IMR-90 (cell line): ENCODE measurements around the gene PGPEP1. TPM values are rescaled to one million over a fixed set of nuclear protein-coding genes. Genes with fewer than 3 reads are reported as not detected.

Experiments used
- ATAC-seq: fragments of 200-7000 bp; cut with Tn5 transposase; 2 replicates; pipeline ENCODE4 v1.9.1; 2020; ENCODE audit warnings: low read depth, mild to moderate bottlenecking, moderate library complexity
- BruUV-seq: library from RNA; stranded (reverse); fragments of 400-500 nt; replicated peaks from 2 replicates; lab custom pipeline; 2021; lab: Mats Ljungman, UMichigan
- CTCF ChIA-PET: fragments of 300-600 bp; formaldehyde crosslinking; extraction: SDS; loops from one replicate; lab custom pipeline; 2021; ENCODE audit warnings: antibody characterized with exemption; lab: Yijun Ruan, JAX
- POLR2A ChIA-PET: fragments of 300-600 bp; sonication (Branson Sonifier 250); formaldehyde crosslinking; loops from one replicate; lab custom pipeline; 2022; ENCODE audit warnings: antibody characterized with exemption; ENCODE audit not compliant: unreplicated experiment; lab: Charles Lee
- DNase-seq: peaks from one replicate; pipeline ENCODE4 v3.0.0; 2013
- H2AFZ ChIP-seq: replicated peaks from 2 replicates; pipeline ENCODE3; 2013; ENCODE audit warnings: low read length, mild to moderate bottlenecking; ENCODE audit not compliant: poor library complexity
- H2AK5ac ChIP-seq: 2 replicates; pipeline ENCODE4 v1.6.1; 2013; ENCODE audit warnings: low read depth, low read length, inconsistent platforms
- H2AK9ac ChIP-seq: replicated peaks from 2 replicates; pipeline ENCODE3; 2013; ENCODE audit warnings: mild to moderate bottlenecking, low read depth, low read length, moderate library complexity; ENCODE audit not compliant: poor library complexity
- H2BK120ac ChIP-seq: 2 replicates; pipeline ENCODE4 v1.6.1; 2013; ENCODE audit warnings: low read depth, low read length, inconsistent platforms
- H2BK15ac ChIP-seq: 3 replicates; pipeline ENCODE4 v1.6.1; 2013; ENCODE audit warnings: low read depth, low read length, inconsistent platforms
- H2BK20ac ChIP-seq: 2 replicates; pipeline ENCODE4 v1.6.1; 2013; ENCODE audit warnings: low read depth, mild to moderate bottlenecking, inconsistent platforms, low read length, moderate library complexity
- H2BK5ac ChIP-seq: 2 replicates; pipeline ENCODE4 v1.6.1; 2013; ENCODE audit warnings: mild to moderate bottlenecking, low read depth, low read length, inconsistent platforms; ENCODE audit not compliant: poor library complexity, severe bottlenecking
- H3K14ac ChIP-seq: replicated peaks from 2 replicates; pipeline ENCODE4 v1.6.1; 2013; ENCODE audit warnings: low read depth, low read length, inconsistent platforms
- H3K18ac ChIP-seq: 2 replicates; pipeline ENCODE4 v1.6.1; 2013; ENCODE audit warnings: low read depth, low read length, control low read depth
- H3K23ac ChIP-seq: 2 replicates; pipeline ENCODE4 v1.6.1; 2013; ENCODE audit warnings: low read depth, low read length, inconsistent platforms
- H3K27ac ChIP-seq: 2 replicates; pipeline ENCODE4 v1.5.1; 2013; ENCODE audit warnings: mild to moderate bottlenecking, control low read depth, low read length; ENCODE audit not compliant: insufficient read depth
- H3K27me3 ChIP-seq: 2 replicates; pipeline ENCODE4 v1.6.1; 2013; ENCODE audit warnings: low read length; ENCODE audit not compliant: control insufficient read depth, insufficient read depth
- H3K36me3 ChIP-seq: 2 replicates; pipeline ENCODE4 v1.6.1; 2013; ENCODE audit warnings: low read length, mixed read lengths; ENCODE audit not compliant: control insufficient read depth, insufficient read depth
- H3K4ac ChIP-seq: 2 replicates; pipeline ENCODE4 v1.6.1; 2013; ENCODE audit warnings: low read depth, low read length, inconsistent platforms
- H3K4me1 ChIP-seq: 2 replicates; pipeline ENCODE4 v1.6.1; 2013; ENCODE audit warnings: low read length, mixed read lengths; ENCODE audit not compliant: control insufficient read depth, insufficient read depth
- H3K4me2 ChIP-seq: 2 replicates; pipeline ENCODE4 v1.6.1; 2013; ENCODE audit warnings: low read depth, mild to moderate bottlenecking, control low read depth, low read length, moderate library complexity
- H3K4me3 ChIP-seq: 2 replicates; pipeline ENCODE4 v1.5.1; 2013; ENCODE audit warnings: low read depth, mild to moderate bottlenecking, control low read depth, low read length, moderate library complexity; ENCODE audit not compliant: insufficient read depth
- H3K56ac ChIP-seq: 2 replicates; pipeline ENCODE4 v1.6.1; 2013; ENCODE audit warnings: low read length, inconsistent platforms; ENCODE audit not compliant: insufficient read depth; ENCODE audit errors: extremely low read depth
- H3K79me1 ChIP-seq, 2 experiments: 2 replicates each; pipeline ENCODE4 v1.6.1; 2013; ENCODE audit warnings: low read length in 2 of 2, inconsistent platforms in 1 of 2, low read depth in 1 of 2
- H3K9ac ChIP-seq: 2 replicates; pipeline ENCODE4 v1.6.1; 2013; ENCODE audit warnings: low read depth, low read length, control low read depth
- H3K9me1 ChIP-seq: 2 replicates; pipeline ENCODE4 v1.6.1; 2013; ENCODE audit warnings: low read length, inconsistent platforms; ENCODE audit not compliant: insufficient read depth
- H3K9me3 ChIP-seq: 2 replicates; pipeline ENCODE4 v1.6.1; 2013; ENCODE audit warnings: low read length; ENCODE audit not compliant: control insufficient read depth, insufficient read depth
- H4K20me1 ChIP-seq: 2 replicates; pipeline ENCODE4 v1.6.1; 2013; ENCODE audit warnings: low read length, inconsistent platforms; ENCODE audit not compliant: insufficient read depth
- H4K5ac ChIP-seq: 2 replicates; pipeline ENCODE4 v1.6.1; 2013; ENCODE audit warnings: mild to moderate bottlenecking, low read depth, low read length, control low read depth
- H4K8ac ChIP-seq, 2 experiments: 2 replicates each; pipeline ENCODE4 v1.6.1; 2013; ENCODE audit warnings: low read depth in 2 of 2, low read length in 2 of 2, control low read depth in 1 of 2, inconsistent platforms in 1 of 2
- H4K91ac ChIP-seq: 2 replicates; pipeline ENCODE4 v1.6.1; 2013; ENCODE audit warnings: low read depth, low read length, inconsistent platforms; ENCODE audit not compliant: insufficient read depth
- BHLHE40 ChIP-seq: fragments of 150-350 bp; IDR thresholded peaks from 2 replicates; pipeline ENCODE4 v1.6.1; 2016; ENCODE audit warnings: mild to moderate bottlenecking, low read depth, low read length
- CEBPB ChIP-seq: IDR thresholded peaks from 2 replicates; pipeline ENCODE4 v1.6.1; 2012; ENCODE audit warnings: low read depth, low read length, improper control_type of control experiment
- CHD1 ChIP-seq: IDR thresholded peaks from 2 replicates; pipeline ENCODE4 v1.6.1; 2012; ENCODE audit warnings: low read depth, low read length, improper control_type of control experiment
- CTCF ChIP-seq: conservative IDR thresholded peaks from 2 replicates; pipeline ENCODE4 v1.5.1; 2012; ENCODE audit warnings: mild to moderate bottlenecking, low read depth, low read length, improper control_type of control experiment
- FOS ChIP-seq: fragments of 150-350 bp; IDR thresholded peaks from 2 replicates; pipeline ENCODE4 v1.6.1; 2016; ENCODE audit warnings: low read depth, low read length
- MAFK ChIP-seq: IDR thresholded peaks from 2 replicates; pipeline ENCODE4 v1.6.1; 2012; ENCODE audit warnings: low read depth, low read length, improper control_type of control experiment
- MAZ ChIP-seq: IDR thresholded peaks from 2 replicates; pipeline ENCODE4 v1.6.1; 2012; ENCODE audit warnings: low read depth, mild to moderate bottlenecking, low read length, improper control_type of control experiment, moderate library complexity, borderline replicate concordance
- MXI1 ChIP-seq: IDR thresholded peaks from 2 replicates; pipeline ENCODE4 v1.6.1; 2012; ENCODE audit warnings: low read depth, mild to moderate bottlenecking, low read length, moderate library complexity, borderline replicate concordance
- NFE2L2 ChIP-seq: fragments of 150-350 bp; IDR thresholded peaks from 2 replicates; pipeline ENCODE4 v1.6.1; 2016; ENCODE audit warnings: low read depth, mild to moderate bottlenecking, low read length
- POLR2A ChIP-seq: IDR thresholded peaks from 2 replicates; pipeline ENCODE4 v1.6.1; 2012; ENCODE audit warnings: mild to moderate bottlenecking, low read depth, low read length
- RAD21 ChIP-seq: IDR thresholded peaks from 2 replicates; pipeline ENCODE4 v1.6.1; 2012; ENCODE audit warnings: low read length, improper control_type of control experiment
- RCOR1 ChIP-seq: IDR thresholded peaks from 2 replicates; pipeline ENCODE4 v1.6.1; 2012; ENCODE audit warnings: mild to moderate bottlenecking, low read length, improper control_type of control experiment; ENCODE audit not compliant: insufficient replicate concordance
- RFX5 ChIP-seq: IDR thresholded peaks from 2 replicates; pipeline ENCODE4 v1.8.0; 2012; ENCODE audit warnings: low read depth, mild to moderate bottlenecking, low read length, moderate library complexity
- SMC3 ChIP-seq: fragments of 150-350 bp; IDR thresholded peaks from 2 replicates; pipeline ENCODE4 v1.6.1; 2016; ENCODE audit warnings: low read depth, mild to moderate bottlenecking, antibody characterized with exemption, low read length, moderate library complexity
- USF2 ChIP-seq: fragments of 150-350 bp; IDR thresholded peaks from 2 replicates; pipeline ENCODE4 v1.6.1; 2017; ENCODE audit warnings: mild to moderate bottlenecking, antibody characterized with exemption, low read length, low read depth
- WGBS, 2 experiments: methylation state at CpG; one replicate each; pipeline versions ENCODE4 v1.1.5 to v1.1.7; 2013; ENCODE audit warnings: missing lambda C conversion rate in 2 of 2; ENCODE audit not compliant: insufficient read length in 1 of 2; ENCODE audit errors: extremely low coverage in 2 of 2; 5-methylcytosine and 5-hydroxymethylcytosine counted together
- dilution Hi-C: fragments of 300-500 bp; cut with HindIII; formaldehyde crosslinking; loops from one replicate; pipeline ENCODE4 v1.14.3; 2018; ENCODE audit warnings: low sequenced_read_pairs; ENCODE audit not compliant: unreplicated experiment
- in situ Hi-C: fragments of 300-500 bp; cut with MboI; formaldehyde crosslinking; loops from 3 replicates; pipeline ENCODE4 v1.14.3; 2019; ENCODE audit warnings: low sequenced_read_pairs, inconsistent platforms, mixed read lengths
- intact Hi-C: fragments of 100-400 bp; cut with micrococcal nuclease; formaldehyde crosslinking; loops from 2 replicates; pipeline ENCODE4 v1.10.0; 2022
- polyA plus RNA-seq, 3 experiments: library from polyadenylated mRNA; depleted of rRNA; stranded (reverse); fragments of >200 nt; gene quantifications; 2 replicates each; pipeline ENCODE4 v1.2.3, GENCODE V29; 2012; ENCODE audit warnings: low replicate concordance in 1 of 3
- total RNA-seq: library from RNA; depleted of rRNA; stranded (reverse); fragments of >200 nt; gene quantifications from 2 replicates; pipeline ENCODE4 v1.2.3, GENCODE V29; 2012
- TF ChIP-seq, protein P1 (sequence below): fragments of 150-350 bp; IDR thresholded peaks from 2 replicates; pipeline ENCODE4 v1.6.1; 2016; ENCODE audit warnings: low read depth, mild to moderate bottlenecking, low read length, moderate library complexity, borderline replicate concordance

PGPEP1 gene
- total and polyA plus RNA-seq, 2 of the 4 experiments (the other 2 are of a cell fraction): 11.8 to 14.3 TPM

- no peak overlapping the region for H4K91ac ChIP-seq
- CTCF ChIA-PET: interaction anchor here (1.4 to 1.7 kb wide), 2 partner anchors 47 to 48 kb away, joined by 3 to 10 read pairs; no protein-coding TSS in a partner anchor
- H4K5ac ChIP-seq: no peak overlapping the region
- no peaks in the 10 kb centered on the region for H3K9me3 ChIP-seq
- H3K23ac ChIP-seq: no peak overlapping the region
- H3K27ac ChIP-seq: no peak overlapping the region
- dilution Hi-C loops: no loop called here
- no peak overlapping the region for H2BK20ac ChIP-seq
- intact Hi-C loops: no loop called here
- no peak overlapping the region for H4K8ac ChIP-seq
- H2BK5ac ChIP-seq: no peak overlapping the region
- no peak overlapping the region for H3K4me2 ChIP-seq
- no peak overlapping the region for H3K14ac ChIP-seq
- DNase-seq: no peak
- no peak overlapping the region for H3K56ac ChIP-seq
- H3K4ac ChIP-seq: no peak overlapping the region
- TF ChIP-seq NFE2L2: no peak
- TF ChIP-seq USF2: no peak
- no peak for TF ChIP-seq CTCF
- TF ChIP-seq POLR2A: no peak
- TF ChIP-seq FOS: no peak
- no peak for TF ChIP-seq RCOR1
- no peak for TF ChIP-seq CHD1
- TF ChIP-seq, protein P1, sequence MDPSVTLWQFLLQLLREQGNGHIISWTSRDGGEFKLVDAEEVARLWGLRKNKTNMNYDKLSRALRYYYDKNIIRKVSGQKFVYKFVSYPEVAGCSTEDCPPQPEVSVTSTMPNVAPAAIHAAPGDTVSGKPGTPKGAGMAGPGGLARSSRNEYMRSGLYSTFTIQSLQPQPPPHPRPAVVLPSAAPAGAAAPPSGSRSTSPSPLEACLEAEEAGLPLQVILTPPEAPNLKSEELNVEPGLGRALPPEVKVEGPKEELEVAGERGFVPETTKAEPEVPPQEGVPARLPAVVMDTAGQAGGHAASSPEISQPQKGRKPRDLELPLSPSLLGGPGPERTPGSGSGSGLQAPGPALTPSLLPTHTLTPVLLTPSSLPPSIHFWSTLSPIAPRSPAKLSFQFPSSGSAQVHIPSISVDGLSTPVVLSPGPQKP: no peak
- no peak for TF ChIP-seq MXI1
- no peak for TF ChIP-seq CEBPB
- TF ChIP-seq RAD21: no peak
- no peak for TF ChIP-seq MAZ
- TF ChIP-seq BHLHE40: no peak
- TF ChIP-seq SMC3: no peak
- no peak for TF ChIP-seq RFX5
- no peak for TF ChIP-seq MAFK
- 0 out of 2 replicates have a peak, but pooled peaks cover 6% of the 10 kb centered on the region for H3K9me1 ChIP-seq
- H3K27me3 ChIP-seq: no peaks in the 10 kb centered on the region
- ATAC-seq: no peak
- H2AK9ac ChIP-seq: no peak overlapping the region
- H3K36me3 ChIP-seq: no peaks in the 10 kb centered on the region
- no peak overlapping the region for H2BK15ac ChIP-seq
- no TSS peak for BruUV-seq
- no CpG with 5 or more reads among the region's 5 CpGs for WGBS, 2 experiments
- H3K18ac ChIP-seq: no peak overlapping the region
- H3K4me1 ChIP-seq: peaks cover 5% of the 10 kb centered on the region; the same call in 1 of the 2 replicates
- peaks cover 4 to 19% of the 10 kb centered on the region in 2 experiments; a peak in 3 of 4 replicates for H3K79me1 ChIP-seq
- no peaks in the 10 kb centered on the region for H4K20me1 ChIP-seq
- no peak overlapping the region for H2AK5ac ChIP-seq
- POLR2A ChIA-PET: no interaction called here
- no peak overlapping the region for H2BK120ac ChIP-seq
- no peak overlapping the region for H3K9ac ChIP-seq
- no peak overlapping the region for H3K4me3 ChIP-seq
- no peak overlapping the region for H2AFZ ChIP-seq
- in situ Hi-C loops: loop anchor here (10.0 kb wide), 1 partner anchor 132 kb away; the partner anchor contains the start of gene MPV17L2
These were observed 13.6 kb upstream of the PGPEP1 start for GRCh38 chr19:18326772-18327171.
